Fibroblast of peridontal ligament (primary cell): ENCODE measurements around the gene AVPI1.

Source experiments
- DNase-seq: peaks from one replicate; pipeline ENCODE4 v3.0.0-alpha.2; 2010; ENCODE audit errors: extremely low read depth

Gene AVPI1, protein sequence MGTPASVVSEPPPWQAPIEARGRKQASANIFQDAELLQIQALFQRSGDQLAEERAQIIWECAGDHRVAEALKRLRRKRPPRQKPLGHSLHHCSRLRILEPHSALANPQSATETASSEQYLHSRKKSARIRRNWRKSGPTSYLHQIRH

DNA sequence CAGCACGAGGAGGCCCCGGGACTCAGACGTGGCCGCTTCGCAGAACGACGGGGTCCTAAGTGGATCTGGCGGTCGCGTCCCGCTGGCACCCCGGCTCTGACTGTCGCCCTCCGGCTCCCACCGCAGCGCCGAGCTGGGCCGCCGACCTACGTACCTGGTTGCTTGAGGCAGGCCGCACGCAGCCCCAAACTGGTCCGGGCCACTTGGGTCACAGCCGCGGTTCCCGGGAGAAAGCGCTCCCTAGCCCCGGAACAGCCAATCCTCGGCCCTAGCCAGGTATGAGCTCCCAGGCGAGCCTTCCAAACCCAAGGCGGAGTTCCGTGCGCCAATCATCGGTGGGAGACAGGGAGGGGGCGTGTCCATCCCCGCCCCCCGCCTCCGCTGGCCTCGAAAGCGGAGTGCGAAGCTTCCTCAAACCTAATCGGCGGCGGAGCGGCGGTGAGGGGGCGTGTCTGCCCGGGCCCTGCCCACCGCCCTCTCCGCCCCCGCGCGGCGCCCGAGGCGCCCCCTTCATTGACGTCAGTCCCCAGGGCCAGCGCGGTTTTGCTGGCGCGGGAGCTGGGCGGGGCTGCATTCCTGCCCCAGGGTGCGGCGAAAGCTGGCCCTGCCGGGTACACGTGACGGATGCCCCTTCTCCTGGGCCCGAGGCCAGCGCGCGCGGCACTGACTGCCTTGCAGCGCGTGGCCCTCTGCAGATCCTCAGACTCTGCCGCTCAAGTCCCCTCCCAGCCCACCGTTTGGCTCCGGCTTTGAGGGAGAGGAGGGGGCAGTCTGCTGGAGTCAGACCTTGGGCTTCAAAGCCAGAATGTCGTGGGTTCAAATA, at the start of gene AVPI1:
Gene AVPI1 (minus strand): TSS at position 280 of the 823 bp plus-strand sequence. CDS start 7,336 bp downstream, outside the sequence.
- peak; percentile 96 for DNase-seq

DNA sequence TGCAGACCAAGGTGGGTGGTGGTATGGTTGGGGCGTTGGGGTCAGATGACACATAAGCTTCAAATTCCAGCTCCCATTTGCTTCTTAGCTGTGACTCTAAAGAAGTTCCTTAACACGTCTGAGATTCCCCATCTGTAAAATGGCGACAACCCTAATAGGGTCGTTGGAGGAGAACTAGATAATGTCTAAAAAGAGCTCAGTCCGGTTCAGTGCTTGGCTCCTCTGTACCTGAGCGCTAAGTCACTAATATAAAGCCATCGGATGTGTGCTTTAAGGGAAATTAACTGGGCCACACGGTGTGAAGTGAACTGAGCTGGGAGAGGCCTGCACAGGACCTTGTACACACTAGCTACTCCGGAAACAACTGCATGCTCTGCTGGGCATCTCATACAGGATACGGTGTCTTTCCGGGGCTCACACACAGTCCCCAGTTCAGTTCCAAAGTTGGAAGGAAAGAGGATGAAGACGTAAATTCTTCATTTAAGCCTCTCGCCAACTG, 49.4 kb upstream of the AVPI1 start:
- no peak for DNase-seq

DNA sequence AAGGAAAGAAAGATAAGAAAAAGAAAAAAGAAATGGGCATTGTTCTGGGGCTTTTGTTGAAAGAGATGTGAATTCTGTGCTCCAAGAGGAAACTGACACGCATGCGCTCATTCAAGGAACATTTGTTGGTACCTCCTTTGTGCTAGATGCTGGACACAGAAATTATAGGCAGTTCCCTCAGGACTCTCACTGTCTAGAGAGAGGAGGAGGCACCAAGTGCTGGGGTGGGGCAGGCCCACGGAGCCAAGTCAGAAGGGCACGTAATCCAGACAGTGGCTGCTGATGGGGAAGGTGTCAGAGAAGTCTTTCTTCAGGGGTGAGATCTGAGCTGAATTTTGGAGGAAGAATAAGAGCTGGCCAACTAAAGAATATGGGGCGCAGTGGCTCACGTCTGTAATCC, 47.0 kb upstream of the AVPI1 start:
- no peak for DNase-seq

DNA sequence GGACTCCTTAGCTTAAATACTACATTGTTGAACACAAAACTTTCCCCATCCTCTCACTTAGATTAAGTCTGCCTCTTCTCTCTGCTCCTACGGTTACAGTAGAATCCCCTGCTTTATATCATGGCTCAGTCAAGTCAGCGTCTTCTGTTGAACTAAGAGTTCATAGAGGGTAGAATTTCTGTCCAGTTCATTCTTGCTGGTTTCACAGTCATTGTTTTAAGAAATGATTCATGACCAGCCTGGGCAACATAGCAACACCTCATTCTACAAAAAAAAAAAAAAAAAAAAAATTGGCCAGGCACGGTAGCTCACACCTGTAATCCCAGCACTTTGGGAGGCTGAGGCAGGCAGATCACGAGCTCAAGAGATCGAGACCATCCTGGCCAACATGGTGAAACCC, 46.2 kb upstream of the AVPI1 start:
- no peak for DNase-seq

DNA sequence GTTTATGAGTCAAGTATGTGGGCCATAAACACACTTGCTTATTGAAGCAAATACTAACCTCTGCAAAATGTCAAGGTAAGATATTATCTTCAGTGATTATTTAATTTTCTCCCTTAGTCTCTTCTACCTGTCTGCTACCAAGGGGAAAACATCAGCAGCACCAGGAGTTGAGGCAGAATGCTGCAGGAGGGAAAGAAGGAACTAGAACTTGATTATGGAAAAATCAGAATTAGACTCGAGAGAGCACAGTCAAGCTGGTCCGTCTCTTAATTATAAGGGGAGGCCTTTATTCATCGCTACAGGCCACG, 45.0 kb upstream of the AVPI1 start:
- no peak for DNase-seq

DNA sequence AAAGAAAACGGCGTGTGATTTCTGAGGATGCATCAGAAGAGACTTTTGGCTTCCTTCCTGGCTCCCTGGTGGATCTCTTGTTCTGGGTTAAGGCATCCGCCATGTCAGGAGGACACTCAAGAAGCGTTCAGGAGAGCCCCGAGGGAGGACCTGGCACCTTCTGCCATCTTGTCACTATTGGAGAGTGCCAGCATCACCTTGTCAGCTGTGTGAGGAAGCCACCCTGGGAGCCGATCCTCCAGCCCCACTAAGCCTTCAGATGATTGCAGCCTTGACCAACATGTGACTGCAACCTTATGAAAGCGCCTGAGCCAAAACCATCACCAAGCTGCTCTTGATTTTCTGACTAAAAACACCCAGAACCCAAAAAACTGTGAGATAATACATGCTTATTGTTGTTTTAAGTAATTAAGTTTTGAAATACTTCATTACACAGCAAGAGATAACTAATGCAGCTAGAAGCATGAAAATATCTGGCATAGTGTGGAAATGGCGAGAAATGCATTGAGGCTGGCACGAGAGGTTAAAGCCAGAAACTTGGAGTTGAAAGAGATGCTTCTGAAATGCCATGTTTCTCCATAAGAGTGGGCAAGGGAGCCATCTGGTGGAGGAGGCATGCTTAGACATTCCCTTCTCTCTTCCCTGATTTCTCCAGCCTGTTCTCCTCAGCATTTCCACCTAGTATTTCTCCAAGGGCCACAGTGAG, 44.5 kb upstream of the AVPI1 start:
- peak; percentile 87 for DNase-seq

DNA sequence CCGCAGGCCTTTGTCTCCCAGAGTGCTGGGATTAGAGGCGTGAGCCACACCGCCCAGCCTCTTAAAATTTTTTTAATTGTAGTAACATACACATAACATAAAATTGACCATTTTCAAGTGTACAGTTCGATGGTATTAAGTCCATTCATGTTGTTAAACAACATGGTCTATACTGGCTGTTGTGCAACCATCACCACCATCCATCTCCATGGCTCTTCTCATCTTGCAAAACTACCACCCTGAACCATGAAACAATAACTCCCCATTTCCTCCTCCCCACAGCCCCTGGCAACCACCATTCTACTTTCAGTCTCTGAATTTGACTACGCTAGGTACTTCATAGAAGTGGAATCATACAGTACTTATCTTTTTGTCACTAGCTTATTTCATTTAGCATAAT, 42.0 kb upstream of the AVPI1 start:
- DNase-seq: no peak

DNA sequence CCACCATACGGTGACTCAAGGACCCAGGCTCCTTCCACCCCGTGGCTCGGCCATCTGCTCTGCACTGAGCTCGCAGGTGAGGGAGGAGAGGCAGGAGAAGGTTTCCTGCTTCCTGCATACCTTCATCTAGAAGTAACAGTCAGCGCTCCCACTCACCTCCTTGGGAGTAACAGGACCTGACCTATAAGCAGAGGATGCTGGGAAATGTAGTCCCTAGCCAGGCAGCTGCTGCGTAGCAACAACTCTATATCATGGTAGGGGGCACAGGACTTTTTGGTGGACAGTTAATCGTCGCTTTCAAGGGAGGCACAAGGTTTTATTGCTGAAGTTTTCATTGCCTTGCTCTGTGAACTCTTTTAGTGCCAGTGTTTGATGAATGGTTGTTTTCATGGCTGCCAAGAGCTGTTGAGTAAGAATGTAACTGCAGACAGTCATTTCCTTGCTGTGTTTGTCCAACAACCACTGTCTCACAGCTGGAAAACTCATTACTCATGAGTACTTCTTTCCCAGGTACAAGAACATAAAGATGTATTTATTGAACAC, 39.7 kb upstream of the AVPI1 start:
- peak; percentile 72 for DNase-seq

DNA sequence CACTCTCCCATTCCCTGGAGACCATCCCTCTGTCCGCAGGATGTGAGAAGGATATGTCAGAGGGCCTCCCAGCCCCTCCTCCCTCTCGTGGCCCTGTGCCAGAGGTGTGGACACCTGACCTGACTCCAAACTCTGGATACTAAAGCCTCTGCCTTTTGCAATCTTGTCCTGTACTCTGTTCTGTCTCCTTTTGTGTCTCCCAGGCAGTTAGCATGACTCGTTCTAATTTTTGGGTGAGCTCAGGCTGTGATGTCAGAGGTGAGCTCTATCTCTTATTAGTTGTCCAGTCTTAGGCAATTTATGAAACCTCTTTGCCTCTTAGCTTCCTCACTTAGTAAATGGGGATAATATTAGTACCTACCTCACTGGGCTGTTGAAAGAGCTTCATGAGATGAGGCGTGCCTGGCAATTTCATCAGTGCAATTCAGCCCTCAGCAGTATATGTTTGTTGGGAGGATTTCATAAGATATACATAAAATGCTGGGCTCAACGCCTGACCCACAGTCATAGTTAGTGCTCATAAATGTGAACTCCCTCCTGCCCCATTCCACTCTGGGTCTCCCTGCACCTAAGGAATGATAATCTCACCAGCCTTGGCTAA, 37.4 kb upstream of the AVPI1 start:
- DNase-seq: peak; percentile 55

DNA sequence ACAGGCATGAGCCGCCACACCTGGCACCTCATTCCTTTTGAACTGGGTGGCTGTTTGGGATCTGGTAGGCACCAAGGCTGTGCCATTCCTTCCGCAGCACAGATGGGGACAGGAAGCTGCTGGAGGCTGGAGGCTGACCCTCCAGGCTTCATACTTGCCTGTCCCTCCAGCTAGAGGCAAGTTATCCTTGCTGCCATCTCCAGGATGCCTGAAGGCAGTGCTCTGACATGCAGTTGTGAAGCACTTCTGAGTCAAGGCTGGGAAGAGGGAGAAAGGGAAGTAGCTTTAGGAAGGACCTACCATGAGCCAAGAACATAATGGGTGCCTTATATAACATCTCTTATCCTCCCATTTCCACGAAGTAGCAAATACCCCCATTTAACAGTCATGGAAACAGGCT, 36.0 kb upstream of the AVPI1 start:
- no peak for DNase-seq

DNA sequence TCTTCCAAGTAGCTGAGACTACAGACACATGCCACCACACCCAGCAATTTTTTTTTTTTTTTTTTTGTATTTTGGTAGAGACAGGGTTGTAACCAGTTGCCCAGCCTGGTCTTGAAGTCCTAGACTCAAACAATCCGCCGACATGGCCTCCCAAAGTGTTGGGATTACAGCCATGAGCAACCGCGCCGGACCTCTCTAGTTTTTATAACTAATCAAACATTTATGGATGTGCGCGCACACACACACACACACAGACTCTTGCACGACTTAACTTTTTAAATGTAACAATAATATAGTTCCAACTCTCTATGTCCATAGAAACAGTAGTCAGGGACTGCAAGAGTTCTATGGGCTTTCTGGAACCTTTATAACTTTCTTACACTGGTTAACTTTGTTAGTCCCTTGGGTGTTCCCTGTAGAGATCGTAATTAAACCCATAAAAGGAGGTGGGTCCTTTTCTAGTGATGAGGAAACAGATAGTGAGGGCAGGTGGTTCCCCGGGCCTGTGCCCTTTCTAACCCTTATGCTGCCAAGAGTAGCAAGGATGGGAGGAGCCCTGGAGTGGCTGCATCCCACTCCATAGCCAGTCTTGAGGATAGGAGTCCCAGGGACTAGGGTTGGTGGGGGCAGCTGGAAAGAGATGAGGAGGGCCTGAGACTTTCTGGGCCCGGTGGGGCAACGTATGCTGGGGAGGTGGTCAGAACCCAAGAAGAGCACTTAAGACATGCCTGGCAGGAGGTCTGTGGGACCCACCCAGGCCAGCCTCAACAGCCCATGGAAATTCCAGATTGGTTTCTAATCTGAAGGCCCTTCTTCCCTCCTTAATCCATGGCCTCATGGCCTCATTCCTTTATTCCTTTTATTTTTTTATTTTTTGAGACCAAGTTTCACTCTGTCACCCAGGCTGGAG, 35.1 kb upstream of the AVPI1 start:
- DNase-seq: no peak

DNA sequence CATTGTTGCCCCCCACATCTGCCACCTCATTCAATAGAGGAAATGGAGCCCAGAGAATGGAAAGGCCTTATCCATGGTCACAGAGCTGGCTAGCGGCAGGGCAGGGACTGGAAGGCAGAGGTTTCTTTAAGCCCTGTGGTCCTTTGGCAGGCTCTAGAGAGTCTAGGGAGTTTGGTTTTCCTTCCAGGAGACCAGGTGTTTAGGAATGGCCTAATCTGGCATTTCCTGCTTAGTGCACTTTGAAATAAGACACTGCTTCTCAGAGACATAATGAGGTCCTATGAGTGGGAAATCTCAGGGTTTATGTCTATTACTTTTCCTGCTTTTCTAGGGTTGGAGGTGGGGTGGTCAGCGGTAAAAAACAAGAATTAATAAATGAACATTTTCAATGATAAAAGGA, 32.6 kb upstream of the AVPI1 start:
- no peak for DNase-seq

DNA sequence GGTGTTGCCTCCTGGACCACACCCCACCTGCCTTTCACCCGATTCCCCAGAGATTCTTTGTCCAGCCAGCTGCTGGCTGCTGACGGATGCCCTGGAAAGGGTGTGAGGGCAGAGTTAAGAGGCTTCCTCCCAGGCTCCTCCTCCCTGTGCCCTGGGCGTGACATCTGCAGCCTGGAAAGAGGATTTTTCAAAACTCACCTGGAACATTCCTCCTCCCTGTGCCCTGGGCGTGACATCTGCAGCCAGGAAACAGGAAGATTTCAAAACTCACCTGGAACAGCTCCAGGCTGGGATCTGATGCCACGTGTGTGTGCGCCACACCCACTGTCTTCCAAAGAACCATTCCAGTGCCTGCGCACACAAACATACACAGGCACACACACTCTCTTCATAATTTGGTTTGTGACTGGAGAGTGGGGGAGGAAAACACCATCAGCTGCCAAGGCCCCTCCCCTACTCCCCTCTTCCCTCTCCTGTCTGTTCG, 31.7 kb upstream of the AVPI1 start:
- peak; percentile 25 for DNase-seq

DNA sequence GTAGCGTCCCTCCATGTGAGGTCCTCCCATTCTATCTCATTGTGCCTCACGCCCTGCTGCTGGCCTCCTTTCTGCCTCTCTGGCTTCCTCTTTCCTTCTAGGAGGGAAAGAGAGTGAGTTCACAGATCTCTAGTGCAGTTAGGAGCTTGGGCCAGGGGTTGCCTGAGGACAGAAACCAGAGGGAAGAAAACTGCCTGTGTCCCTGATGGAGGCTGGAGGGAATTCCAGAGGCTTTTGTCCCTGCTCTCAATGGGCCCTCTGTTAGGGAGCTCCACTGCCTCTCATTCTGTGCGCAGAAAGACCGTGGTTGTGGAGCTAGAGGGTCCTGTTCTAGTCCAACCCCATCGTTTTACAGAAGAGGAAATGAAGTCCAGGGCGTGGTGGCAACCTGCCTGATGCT, 31.1 kb upstream of the AVPI1 start:
- DNase-seq: no peak

DNA sequence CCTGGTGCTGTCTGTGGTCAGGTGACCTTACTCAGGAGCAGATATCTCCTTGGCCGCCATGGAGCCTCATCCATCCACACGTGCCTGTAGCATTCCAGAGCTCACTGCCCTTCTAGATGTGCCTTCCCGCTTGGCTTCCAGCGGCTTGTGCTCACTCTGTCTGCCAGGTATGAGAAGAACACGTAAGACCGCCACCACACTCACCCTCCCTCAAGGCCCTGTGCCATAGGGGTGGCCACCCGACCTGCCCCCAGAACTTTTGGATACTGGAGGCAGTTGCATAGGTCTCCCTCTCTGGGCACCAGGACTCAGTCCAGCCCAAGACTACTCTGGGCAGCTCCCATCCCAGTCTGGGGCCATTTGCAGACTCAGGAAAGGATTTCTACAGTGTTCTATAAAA, 30.6 kb upstream of the AVPI1 start:
- no peak for DNase-seq

DNA sequence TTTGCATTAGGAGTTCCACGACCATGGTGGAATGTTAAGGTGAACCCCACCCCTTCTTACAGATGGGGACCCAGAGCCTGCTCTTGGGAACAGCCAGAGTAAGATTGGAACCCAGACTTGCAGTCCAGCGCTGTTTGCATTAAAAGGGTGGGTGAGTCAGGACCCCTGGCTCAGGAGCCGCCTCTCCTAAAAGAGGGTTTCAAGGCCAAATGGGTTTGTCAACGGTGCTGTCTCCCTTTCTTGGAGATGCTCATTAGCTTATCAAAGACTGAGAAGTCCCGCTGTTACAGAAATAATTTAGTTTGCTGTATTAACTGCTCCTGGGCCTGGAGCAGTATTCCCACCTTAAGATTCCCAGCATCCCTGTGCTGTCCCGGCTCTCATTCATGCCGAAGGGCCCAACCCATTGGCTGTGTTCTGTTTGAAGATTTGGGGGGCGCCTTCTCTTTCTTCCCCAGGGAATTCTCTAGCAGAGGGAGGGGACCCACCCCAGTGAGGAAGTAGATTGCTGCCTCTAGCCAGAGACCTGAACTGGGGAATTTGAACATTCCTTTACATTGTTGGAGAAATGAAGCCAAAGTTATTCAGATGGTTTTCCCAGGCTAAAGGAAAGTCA, 28.3 kb upstream of the AVPI1 start:
- DNase-seq: no peak

DNA sequence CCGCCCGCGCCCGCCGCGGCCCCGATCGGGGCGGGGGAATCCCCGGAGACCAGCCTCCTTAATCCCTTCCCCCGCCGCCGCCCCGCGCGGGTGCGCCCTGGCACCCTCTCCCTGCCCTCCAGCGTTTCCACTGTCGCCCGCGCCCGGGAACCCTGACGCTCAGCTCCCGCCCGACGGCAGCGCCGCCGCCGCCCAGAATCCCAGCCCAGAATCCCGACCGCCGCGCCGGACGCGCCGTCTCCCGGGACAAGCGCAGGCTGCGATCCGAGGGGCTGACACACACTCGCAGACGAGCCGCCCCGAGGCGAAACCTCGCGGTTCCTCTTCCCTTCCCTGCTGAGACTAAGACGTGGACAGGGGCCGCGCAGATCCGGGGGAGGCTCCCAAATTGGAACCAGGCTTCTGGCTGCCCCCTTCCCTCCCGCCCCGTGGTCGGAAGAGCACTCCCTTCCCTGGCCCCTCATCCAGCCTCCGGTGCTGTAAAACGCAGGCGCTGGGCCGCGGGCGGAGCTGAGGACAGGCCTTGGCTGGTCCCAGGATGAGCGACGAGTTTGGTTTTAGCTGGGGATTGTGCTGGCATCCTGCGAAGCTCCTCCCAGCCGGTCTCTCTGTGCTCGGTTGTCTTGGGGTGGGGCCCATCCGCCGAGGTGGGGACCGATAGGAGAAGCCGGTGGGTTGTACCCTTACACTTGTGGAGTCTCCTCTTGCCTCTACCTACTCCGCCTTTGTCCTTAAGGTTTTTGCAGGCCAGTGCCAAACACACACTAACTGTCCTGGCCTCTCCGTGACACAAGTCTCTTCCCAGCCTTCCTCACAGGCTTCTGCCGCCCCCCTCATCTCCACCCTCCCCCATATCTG, 27.6 kb upstream of the AVPI1 start:
- peak; percentile 83 for DNase-seq

DNA sequence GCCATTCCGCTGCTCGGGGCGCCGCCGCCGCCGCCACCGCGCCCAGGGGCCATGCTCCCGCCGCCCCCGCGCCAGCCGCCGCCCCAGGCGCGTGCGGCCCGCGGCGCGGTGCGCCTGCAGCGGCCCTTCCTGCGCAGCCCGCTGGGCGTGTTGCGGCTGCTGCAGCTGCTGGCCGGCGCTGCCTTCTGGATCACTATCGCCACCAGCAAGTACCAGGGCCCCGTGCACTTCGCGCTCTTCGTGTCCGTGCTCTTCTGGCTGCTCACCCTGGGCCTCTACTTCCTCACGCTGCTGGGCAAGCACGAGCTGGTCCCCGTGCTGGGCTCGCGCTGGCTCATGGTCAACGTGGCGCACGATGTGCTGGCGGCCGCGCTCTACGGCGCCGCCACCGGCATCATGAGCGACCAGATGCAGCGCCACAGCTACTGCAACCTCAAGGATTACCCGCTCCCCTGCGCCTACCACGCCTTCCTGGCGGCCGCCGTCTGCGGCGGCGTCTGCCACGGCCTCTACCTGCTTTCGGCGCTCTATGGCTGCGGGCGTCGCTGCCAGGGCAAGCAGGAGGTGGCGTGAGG, 26.9 kb upstream of the AVPI1 start:
- DNase-seq: peak; percentile 64

DNA sequence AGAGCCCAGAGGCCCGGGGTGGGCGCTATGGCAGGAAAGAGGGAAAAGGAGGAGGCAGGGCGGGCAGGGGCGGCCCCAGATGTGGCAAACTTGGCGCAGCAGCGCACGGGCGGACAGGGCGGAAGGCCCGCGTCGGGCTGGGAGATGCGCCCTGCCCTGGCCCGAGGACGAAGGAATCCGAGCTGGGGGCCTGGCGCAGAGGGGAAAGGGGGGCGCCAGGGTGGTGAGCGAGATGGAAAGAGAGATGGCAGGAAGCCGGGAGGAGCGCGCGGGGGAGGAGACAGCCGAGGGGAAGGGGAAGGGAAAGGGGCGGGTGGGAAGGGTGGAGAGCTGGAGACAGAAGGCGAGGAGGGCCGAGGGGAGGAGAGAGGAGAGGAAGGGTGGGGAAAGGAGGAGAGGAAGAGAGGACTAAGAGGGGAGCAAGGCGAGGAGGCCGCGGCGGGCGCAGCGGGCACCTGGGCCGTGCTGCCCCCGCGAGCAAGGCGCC, 26.3 kb upstream of the AVPI1 start, which contains the start of gene MARVELD1:
Gene MARVELD1 (plus strand): TSS at position 392 of the 487 bp plus-strand sequence. CDS start 147 bp downstream, outside the sequence.
- peak; percentile 85 for DNase-seq
